Measurements from ENCODE around the gene POU2F1.

DNA sequence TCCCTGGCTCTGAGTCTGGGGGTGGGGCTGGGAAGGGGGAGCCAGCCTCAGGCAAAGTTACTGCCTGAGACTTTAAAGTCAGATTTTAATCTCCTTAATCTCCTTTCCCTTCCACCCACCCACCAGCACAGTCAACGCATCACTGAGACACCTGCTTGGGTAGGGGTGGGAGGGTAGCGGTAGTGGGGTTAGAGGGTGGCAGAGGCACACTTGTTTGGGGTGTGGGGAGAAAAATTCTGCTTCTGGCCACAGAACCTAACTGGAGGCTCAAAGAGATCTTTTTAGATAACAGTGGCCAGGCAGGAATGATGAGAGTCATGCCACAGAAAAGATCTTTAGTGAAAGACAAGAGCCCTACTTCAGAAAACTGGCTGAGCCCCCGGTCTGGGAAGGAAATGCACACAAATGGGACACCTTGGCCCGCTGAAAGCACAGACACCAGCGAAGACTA, 253.5 kb downstream of the POU2F1 start:
- no peak for TF ChIP-seq POLR2A (IDR thresholded peaks at IDR 0.05)
- TF ChIP-seq, protein P1, sequence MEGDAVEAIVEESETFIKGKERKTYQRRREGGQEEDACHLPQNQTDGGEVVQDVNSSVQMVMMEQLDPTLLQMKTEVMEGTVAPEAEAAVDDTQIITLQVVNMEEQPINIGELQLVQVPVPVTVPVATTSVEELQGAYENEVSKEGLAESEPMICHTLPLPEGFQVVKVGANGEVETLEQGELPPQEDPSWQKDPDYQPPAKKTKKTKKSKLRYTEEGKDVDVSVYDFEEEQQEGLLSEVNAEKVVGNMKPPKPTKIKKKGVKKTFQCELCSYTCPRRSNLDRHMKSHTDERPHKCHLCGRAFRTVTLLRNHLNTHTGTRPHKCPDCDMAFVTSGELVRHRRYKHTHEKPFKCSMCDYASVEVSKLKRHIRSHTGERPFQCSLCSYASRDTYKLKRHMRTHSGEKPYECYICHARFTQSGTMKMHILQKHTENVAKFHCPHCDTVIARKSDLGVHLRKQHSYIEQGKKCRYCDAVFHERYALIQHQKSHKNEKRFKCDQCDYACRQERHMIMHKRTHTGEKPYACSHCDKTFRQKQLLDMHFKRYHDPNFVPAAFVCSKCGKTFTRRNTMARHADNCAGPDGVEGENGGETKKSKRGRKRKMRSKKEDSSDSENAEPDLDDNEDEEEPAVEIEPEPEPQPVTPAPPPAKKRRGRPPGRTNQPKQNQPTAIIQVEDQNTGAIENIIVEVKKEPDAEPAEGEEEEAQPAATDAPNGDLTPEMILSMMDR (IDR thresholded peaks at IDR 0.05), result no peak

All from thyroid gland (tissue), 4 donors.